PFSK-1 (cell line): ENCODE data around the gene TIGD7.

Experiments used
- POLR2AphosphoS5 ChIP-seq: IDR thresholded peaks from 2 replicates; pipeline ENCODE4 v1.6.1; 2012; ENCODE audit warnings: low read depth, mild to moderate bottlenecking, control low read depth, low read length, moderate library complexity
- SIN3A ChIP-seq: IDR thresholded peaks from 2 replicates; pipeline ENCODE4 v1.6.1; 2012; ENCODE audit warnings: mild to moderate bottlenecking, low read length, moderate library complexity, borderline replicate concordance; ENCODE audit not compliant: insufficient read depth
- TAF1 ChIP-seq: IDR thresholded peaks from 2 replicates; pipeline ENCODE4 v1.6.1; 2012; ENCODE audit warnings: low read length, control low read depth, borderline replicate concordance; ENCODE audit not compliant: insufficient read depth

DNA sequence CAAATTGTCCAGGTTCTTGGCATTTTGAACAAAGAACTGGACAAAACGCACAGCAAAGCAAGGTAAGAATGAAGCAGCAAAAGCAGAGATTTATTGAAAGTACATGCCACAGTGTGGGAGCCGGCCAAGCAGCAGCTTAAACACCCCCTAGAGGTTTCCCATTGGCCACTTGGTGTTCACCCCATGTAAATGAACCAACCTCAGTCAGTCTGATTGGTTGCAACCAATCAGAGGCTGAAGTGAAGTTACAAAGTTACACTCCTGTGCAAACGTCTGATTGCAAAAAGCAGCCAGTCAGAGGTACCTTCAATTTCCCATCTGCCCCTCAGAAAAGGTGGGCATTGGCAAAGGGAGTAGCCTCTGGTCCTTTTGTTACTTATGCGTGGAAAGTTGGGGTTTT is 30.7 kb downstream of the TIGD7 start:
- no peak for TF ChIP-seq SIN3A
- no peak for TF ChIP-seq POLR2AphosphoS5
- no peak for TF ChIP-seq TAF1
